GM18498 (cell line): ENCODE data around the gene COMMD6.

ENCODE experiments used
- ATAC-seq: cut with Tn5 transposase; IDR thresholded peaks from one replicate; pipeline ENCODE4 v1.9.1; 2021; ENCODE audit warnings: mild to moderate bottlenecking, moderate library complexity; ENCODE audit not compliant: unreplicated experiment

Gene COMMD6

DNA sequence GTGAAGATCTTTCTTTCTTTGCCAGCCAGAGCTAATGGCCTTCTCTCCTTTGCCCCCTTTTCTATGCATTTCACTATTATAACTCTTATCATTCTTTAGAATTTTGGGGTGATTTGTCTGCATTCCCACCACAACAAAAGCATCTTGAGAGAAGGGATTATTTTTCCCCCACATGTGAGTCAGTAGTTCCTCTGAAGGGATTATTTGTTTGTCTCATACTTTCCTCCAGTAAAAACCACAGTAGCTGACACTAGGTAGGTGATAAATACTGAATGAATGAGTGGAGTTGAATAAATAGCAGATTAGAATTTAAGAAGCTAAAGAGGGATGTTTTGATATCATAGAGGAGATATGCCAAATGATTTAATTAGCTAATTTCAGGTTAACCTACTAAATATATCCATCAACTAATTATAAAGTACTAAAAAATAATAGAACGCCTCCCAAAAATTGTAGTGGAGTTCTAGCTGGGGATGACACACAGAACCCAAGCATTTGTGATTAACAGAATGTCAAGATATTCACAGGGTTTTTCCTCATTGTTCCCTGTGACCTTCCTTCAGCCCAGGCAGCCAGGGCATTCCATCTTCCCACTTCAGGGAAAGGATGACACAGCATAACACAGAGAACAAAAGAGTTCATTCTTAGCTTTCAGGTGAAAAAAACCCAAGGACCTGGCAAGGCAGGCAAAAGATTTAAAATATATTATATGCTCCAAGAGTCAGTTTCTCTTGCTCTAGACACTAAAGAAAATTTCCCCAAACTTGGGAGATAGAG is 52.2 kb downstream of the COMMD6 start:
- no peak for ATAC-seq

DNA sequence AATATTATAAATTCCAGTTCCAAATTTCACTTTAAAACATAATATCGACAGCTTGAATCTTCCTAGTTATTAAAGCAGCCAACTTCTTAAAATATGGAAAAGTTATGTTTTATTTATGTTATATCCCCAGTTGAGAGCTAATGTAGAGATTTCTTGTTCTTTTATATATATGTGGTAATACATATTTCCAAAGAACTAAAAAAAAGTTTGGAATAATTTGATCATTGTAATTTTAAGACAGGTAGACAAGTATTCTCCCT is 54.9 kb downstream of the COMMD6 start:
- no peak for ATAC-seq

DNA sequence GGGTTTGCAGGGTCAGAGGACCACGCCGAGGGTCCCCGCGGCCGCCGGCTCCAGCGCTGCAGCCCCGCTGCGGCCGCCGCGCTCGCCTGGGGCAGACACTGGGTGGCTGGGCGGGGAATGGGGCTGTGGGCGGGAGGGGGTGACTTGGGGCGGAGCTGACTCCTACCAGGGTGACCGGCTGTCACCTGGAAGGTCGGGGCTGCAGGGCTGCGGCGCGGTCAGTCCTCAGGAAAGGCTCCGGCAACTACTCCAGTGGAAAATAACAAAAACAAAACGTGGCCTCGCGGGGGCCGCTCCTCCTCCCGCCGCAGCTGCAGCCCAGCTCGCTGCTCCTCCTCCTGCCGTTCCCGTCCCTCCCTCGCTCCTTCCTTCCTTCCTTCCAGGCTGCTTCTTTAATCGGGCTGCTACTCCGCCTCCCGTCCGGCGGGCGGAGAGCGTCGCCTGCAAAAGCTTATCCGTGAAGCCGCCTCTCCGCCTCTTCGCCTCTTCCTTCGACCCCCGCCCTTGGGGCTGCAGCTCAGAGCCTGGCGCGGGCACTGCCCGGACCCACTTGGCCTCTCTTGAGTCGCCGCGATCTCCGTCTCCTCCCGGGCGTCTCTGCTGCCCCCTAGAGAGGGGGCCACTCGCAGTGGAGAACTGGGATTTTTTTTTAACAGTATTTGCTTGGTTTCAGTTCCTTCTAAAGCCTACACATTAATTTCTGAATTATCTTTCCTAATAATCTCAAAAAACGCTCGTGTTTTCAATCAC is 55.4 kb downstream of the COMMD6 start, which contains the start of gene TBC1D4:
TSS of gene TBC1D4 (minus strand) at position 100 of the 750 bp plus-strand sequence. CDS start 402 bp downstream, outside the sequence.
- peak; percentile 82 for ATAC-seq

DNA sequence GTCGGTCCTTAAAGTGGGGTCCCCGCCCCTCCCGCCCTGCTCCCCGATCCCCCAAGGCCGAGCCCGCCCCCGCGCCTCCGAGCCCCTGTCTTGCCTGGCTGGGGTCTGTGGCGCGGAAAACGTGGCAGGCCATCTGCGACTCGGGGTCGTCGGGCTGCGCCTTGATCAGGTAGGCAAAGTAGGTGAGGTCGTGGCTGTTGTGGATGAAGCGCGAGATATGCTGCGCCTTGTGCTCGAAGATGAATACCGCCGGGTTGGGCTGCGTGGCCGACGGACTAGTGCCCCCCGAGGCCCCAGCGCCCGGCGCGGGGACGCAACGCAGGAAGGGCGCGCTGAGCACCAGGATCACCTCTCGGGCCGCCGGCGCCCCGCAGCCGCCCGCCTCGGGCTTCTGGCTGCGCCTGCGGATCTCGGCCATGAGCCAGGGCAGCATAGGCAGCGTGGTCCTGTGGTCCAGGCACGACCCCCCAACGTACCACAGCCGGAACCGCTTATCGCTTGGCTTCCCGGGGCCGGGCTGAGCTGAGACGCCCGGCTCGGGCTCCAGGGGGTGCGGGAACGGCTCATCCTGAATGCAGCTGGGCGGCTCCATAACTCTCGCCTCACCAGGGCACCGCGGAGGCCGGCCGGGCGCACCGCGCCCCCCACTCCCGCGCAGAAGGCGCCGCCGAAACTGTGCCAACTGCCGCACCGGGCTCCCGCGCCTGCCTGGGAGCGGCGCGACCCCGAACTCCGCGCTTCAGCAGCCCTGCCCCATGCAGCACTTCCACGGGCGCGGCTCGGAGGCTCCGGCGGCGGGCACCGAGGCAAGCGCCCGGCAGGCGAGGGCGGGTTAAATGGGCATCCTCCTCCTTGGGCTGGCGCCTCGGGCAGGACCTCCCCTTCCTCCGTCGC is 56.2 kb downstream of the COMMD6 start:
- ATAC-seq, result peak; percentile 32

DNA sequence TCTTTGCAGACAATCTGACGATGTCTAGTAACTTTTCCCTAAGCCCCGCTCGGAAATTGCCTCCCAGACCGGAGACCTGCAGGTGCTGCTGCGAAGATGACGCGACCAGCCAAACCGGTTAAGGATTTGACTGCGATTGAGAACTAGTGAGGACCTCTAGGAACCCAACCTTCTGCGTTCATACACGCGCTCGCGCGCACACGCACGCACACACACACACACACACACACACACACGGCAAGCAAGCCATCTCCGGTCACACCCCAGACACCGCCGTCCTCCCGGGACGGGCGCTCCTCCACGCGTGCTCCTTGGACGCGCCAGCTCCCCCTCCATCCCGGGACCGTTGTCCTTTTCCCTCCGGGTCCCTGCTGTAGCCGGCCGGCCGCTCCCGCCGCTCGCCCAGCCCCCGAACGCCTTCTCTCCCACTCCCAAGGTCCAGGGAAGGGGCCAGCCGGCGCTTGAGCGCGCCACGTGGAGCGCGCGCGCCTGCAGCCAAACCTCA is 56.9 kb downstream of the COMMD6 start:
- no peak for ATAC-seq

DNA sequence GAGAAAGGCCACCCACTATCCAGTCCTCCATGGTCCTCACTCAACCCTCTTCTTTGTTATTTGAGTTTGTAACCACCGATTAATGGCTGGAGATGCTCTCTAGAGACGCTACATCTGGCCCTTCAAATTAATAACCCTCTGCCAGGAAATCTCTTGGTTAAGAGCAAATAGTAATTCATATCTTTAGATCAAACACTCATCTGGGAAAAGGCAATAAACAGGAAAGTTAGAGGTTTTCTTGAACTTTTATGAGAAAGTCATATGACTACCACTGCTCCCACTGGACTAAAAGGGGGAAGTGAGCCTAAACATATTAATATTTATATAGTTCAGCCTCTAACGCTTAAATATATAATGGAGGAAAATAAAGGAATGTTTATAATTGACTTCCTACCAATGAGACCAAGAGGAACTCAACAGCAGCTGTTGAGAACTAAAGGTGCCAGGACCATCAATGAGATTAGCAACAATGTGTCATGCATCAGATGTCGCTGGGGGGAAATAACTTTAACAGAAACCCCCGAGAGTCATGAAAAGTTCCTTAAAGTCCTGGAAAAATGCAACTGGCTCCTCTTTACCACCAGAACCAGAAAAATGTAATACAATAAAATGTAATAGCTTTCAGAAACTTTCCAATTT is 58.4 kb downstream of the COMMD6 start:
- no peak for ATAC-seq

DNA sequence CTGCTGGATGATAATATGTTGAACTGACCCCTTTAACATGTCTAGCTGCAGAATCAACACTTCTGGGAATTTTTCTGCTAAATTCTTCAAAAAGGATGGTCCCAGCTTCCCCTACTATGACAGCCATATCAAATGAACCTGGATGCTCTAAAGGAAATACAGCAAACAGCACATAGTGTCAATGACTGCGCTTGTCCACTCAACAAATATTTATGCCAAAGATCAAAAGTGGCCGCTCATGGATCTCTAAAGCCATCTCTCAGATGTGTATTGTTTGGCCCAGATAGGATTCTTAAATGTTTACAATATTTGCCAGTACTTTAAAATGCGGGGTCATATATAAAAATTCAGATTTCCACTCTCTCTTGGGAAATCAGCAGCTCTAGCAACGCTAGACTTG is 59.0 kb downstream of the COMMD6 start:
- ATAC-seq, result no peak
